Measurements from ENCODE around the gene APOBEC2.

Gene APOBEC2

DNA sequence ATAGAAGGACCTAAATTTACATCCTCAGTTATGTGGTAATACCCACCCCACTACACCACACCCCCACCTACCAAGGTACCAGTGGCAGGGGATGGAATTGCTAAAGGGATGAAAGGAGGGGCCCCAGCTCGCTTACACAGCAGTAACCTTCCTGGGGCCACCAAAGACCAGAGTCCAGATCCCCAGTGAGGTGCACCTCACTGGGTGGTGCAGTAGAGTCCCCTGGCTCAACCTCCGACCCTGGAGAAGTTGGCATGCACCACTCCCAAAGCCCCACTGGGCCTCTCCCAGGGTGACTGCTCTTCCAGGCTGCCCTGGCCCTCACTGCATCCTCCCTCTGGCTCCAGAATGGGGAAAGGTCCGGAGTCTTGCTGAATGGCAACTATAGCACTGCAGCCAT lies 14.8 kb upstream of the APOBEC2 start:
- no peak for DNase-seq

DNA sequence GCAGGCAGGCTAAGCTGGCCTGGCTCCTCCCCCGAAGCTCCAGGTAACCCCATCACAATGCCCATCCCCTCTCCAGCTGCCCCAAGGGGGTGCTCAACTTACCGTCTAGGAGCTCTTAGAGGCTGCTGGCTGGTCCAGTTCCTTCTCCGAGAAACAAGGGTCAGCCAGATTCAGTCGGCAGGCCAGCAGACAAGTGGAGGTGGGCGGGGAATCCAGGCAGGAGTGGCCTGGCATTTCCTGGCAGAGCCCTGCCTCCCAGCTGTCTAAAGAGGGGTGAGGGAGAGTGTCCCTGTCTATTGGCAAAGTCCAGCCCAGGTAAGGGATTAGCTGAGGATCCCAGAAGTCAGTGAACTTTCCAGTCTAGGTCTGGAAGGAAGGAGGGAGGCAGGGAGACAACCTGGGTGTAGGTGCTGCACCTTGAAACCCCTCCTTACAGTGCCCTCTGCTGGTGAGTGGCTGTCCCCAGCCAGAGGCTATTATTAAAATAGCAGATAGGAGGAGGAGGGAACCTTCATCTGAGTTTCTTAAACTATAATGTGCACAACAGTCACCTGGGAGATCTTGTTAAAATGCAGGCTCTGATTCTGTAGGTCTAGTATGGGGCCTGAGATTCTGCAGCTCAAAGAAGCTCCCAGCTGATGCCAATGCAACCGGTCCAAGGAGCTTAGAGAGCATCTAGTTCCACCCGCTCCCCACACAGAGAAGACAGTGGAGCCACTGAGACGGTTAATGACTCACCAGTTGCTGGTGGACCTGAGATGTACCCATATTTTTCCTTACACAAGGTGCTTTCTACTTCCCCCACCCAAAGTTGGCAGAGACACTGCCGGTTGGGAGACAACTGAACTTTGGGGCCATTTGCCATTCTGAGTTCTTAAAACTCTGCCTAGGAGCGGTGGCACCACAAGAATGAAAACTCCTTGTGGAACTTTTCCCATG lies 13.7 kb upstream of the APOBEC2 start, which contains the start of gene UNC5CL:
TSS of gene UNC5CL (minus strand) at position 162 of the 939 bp plus-strand sequence. CDS start 4,147 bp downstream, outside the sequence.
- no peak for DNase-seq

DNA sequence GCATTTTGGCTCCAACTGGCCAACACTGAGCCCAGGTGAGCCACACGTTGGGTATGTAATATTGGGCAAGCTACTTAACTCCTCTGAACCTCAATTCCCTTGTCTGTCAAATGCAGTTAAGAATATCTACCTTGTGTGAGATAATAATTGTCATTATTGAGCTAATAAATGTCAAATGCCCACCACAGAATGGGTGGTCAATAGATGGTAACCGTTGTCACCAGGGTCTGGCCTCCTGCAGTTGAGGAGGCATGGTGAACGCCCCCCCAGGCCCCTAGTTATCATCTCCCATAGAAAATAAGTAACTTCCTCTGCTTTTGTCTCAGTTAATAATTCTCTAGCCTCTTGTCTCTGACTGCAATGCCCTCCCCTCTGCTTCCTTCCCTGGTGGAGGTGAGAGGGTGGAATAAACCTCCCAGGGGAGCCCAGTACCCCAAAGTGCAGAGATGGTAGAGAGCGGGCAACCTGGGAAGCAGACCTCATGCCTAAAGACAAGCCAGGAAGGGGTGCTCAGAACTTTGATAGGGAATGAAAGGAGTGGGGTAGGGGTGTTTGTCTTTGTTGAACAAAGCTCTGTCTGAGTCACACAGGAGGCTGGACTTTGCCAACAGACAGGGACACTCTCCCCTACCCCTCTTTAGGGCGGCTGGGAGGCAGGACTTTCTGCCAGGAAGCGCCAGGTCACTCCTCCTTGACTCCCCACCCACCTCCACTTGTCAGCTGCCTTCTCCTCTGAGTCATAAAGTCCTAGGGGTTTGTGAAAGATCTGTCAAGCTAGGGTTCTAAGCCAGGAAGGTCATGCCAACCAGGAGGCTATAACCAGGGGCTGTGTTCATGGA lies 12.7 kb upstream of the APOBEC2 start:
- no peak for DNase-seq

DNA sequence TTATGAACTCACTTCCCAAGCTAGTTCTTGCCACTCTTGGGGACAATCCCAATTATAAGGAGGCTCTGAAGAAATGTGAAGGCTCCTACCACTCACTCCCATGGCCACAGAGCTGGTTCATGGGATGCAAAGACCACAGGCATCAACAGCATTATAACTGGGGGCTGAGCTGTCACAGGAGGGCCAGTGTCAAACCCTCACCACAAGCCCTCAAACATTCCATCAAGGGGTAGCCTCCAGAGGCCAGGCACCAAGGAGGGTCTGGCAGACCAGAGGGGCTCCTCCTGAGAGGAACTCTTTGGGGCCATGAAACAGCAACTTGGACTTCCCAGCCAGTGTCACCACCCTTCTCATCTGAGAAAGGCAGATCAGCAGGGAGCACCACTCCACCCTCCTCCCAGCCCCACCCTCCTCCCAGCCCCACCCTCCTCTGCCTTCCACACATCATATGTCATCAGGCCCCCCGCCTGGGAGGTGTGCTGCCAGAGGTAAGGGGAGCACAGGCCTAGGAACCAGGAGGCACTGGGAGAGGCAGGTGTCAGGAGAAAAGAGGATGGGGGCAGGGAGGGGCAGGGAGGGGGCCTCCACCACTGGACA lies 12.0 kb upstream of the APOBEC2 start:
- no peak for DNase-seq

DNA sequence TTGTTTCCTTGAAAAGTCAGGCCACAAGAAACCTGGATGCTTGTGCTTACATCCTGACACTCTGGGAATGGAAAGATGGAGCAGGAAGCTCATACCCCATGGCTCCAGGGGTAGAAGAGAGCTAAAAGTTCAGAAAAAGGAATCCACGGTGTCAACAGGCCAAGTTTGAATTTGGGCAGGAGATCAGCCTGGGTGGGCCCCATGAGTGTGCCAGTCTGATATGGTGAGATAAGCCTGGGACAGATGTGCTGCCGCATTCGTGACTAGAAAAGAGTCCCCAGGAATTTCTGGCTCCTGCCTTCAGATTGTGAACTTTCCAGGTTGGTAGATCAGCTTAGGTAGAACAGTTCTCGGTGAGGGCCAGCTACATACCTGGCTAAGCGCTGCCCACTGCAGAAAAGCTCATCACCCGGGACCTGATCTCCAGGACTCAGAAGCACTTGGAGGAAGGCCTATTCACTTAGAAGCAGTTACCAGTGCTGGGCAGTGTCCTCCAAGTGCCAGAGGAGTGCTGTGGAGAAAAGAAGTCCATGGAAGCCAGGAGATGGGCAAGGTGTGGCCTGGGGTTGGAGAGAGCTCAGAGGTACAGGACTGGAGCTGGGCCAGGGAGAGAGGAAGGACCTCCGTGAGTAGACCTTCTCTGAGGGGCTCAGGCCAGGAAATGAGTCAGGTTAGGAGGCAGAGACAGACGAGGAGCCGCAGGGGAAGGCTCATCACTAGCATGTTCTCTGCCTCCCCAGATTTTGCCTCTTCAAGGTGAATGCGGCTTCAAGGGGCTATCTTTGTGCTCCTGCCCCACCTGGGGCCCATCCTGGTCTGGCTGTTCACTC lies 10.6 kb upstream of the APOBEC2 start, which contains the start of gene TSPO2:
TSS of gene TSPO2 (plus strand) at position 242 of the 830 bp plus-strand sequence. CDS start at position 761, 519 bp downstream.
- DNase-seq: no peak

DNA sequence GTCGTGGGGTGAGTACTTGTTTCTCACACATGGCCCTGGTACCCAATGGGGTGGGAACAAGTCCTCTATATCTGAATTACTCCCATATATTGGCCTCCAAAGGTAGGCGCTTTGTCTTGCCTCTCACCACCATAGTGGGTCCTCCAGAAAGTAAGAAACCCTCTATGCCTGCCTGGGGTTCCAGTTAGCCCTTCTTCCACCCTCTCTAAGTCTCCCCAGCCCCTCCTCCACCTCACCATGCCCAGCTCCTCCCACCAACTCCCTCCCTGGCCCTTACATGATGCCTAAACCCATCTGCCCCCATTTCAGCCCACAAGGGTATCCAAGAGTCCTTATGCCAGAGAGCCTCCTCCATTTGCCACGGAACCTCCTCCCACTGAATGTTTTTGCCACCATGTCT lies 9.9 kb upstream of the APOBEC2 start:
- DNase-seq: no peak

DNA sequence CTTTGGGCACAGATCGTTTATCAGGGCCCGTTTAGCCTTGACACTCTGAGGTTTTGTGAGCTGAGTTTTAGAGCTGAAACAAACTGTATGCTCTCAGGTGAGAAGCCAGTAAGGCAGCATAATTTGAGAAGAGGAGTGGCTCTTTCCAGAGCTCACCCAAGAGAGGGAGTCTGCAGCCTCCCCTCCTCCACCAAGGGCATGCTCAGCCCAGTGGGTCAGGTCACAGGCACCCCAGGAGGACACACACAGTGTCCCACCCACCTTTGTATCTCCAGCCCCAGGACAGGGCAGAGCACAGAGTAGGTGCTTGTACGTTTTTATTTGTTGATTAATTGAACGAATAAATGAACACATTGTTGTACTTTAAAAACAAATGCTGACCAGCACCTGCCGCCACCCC lies 7.3 kb upstream of the APOBEC2 start:
- DNase-seq: no peak

DNA sequence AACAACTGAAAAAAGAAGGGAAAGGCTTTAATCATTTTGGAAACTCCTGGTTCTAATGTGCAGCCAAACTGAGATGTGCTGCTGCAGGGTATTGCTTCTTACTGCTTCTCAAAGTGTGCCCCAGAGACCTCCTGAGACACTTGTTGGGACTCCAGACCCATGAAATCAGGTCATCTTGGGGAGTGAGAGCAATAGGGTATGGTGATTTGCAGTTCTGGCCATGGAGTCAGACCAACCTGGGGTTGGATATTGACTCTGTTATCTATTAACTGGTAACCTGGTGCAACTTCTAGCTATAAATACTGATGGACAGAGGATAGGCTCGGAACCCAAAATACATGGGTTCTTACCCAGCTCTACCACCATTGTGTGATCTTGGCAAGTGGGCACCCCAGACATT lies 6.9 kb upstream of the APOBEC2 start:
- no peak for DNase-seq

DNA sequence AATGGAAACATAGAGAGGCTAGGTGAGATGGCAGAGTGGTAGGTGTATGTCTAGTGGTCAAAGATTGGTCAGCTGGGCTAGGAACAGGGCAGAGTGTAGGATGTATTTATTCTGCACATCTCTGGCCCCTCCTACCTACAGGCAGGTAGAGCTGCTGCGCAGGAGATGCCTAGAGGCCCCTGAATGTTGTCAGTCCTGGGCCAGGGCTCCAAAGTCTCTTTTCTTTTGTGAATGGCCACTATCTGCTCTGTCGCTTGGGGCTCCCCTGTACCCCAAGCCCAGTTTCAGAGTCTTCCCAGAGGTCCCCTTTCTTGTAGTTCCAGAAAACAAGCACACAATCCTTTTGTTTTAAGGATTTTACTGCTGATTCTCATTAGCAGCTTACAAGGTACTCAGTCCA lies 5.7 kb upstream of the APOBEC2 start:
- no peak for DNase-seq

DNA sequence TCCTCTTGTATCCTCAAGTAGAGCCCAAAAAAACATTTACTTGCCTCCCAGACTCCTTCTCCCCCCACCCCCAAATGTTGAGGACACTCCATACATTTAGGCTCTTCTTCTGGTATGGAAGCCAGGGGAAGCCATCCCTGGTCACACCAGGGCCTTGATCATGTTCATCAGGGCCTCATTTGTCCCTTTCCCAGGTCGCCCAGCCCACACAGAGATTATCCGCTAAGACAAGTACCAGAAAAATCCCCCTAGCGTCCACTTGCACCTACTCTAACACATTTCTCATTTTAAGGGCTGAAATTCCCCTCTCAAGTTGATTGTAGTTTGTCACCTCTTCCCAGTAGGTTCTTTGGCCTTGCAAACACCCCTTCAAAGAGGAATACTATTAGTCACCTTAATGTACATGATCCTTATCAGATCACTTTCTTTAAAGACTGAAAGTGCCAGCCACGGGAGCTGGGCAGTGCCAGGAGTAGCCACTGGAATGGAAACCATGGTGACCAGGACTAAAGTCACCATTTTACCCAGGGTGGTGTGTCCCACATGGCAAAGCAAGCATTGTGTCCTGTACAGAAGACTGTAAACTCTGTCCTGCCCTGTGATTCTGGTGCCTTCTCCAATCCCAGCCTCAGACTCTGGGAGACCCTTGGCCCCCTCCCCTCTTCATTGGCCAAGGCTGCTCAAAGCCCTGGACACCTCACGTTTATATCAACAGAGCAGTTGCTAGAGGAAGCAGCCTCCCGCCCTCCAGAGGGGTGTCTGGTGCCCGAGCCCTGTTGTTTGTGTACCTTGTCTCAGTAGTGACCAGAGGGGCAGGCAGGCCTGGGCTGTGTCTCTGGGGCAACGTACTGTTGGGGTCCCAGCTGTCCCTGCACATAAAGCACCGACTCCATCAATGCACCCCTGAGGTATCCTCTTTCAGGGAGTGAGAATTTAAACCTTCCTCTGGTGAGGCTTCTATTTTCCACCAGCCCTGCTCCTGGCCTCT lies 5.0 kb upstream of the APOBEC2 start:
- DNase-seq: no peak

DNA sequence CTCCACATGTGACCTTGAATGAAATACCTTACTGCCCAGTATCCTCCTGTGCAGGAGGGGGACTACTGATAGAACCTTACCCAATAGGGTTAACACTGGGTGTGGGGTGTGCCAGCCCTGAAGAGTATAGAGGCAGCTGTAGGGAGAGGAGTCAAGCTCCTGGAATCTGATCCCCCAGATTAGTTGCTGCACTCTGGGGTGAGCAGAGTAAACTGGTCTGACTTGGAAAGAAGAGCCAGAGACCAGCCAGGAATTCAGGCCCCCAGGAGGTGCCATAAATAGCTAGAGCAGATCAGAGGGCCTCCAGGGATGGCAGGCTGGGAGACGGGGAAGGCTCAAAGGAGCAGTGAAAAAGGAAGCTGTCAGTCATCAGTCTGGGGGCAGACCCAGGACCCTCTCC lies 3.5 kb upstream of the APOBEC2 start:
- DNase-seq: no peak

DNA sequence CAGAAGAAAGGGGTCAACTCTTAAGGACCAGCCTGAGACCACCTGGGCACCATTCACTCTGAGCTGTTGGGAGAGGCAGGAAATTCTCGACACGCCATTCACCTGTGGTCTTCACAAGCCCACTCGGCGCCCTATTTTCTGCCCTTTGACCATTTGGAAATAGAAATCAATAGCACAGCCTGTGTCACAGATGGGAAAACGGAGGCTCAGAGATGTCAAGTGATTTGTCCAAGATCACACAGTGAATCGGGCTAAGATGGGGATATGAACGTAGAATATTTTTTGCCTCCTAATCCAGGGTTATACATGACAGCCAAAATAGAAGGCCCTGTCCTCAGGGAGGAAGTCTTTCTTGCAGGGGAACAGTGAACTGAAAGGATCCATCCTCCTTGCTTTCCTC lies 3.0 kb upstream of the APOBEC2 start:
- no peak for DNase-seq

DNA sequence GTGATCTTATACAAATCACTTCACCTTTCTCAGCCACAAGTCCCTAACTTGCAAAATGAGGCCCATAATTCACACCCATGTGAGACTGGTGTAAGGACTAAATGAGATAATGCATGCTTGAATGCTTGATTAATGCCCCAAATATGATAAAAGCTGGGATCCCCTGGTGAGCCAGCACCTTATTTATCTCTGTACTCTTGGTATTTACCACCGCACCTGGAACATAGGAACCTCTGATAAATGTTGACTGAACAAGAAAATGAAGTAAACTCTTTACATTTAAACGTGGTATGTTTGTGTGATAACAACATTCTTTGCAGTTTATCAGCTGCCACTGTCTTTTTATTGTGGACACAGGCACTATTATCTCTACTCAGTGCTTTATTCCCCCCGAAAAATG lies 2.5 kb upstream of the APOBEC2 start:
- DNase-seq: no peak

DNA sequence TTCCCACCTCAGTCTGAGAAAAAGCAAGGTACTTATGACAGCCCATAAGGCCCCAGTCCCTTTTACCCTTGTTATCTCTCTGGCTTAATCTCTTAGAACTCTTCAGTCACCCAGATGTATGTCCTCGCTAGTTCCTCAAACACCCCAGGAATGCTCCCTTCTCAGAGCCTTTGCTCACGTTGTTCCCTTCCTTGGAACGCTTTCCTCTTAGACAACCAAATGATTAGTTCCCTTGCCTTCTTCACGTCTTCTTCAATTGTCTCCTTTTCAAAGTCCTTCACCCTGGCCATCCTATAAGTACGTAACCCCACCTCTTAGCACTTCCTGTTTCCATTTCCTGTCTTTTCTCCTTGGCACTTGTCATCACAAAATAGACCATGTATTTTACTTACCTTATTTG lies 1.1 kb upstream of the APOBEC2 start:
- DNase-seq: no peak

DNA sequence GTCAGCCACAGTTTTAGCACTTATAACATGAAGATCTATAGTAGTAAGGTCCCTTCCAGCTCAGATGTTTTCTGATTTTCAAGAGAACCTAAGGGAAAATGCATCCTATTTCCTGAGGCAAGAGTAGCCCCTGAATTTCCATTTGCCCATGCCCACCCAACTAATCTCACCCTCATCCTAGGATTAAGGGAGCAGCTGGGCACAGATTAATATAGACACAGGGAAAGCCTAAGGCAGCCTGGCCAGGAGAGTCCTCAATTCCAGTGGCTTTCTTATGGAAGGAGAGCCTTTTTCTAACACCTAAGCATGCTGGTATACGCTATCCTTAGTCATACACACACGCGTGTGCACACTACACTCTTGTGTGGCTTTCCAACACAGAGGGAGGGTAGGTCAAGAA lies 1.5 kb downstream of the APOBEC2 start:
- no peak for DNase-seq

DNA sequence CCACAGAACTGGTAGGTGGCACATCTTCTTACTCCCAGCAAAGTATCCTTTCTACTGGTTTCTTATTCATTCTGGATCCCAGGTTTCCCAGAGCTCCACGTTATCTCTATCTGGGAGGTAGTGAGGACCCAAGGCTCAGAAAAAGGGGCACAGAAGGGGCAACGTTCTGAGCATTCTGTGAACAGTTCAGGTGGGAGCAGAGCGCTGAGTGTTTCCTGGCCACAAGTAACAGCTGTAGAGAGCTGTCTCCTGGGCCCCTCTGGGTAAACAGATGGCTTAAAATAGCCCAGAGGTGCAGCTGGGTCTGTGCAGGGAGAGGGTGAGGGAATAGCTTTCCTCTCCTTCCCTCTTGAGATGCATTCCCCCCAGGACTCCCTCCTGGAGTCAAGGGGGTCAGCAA lies 2.1 kb downstream of the APOBEC2 start:
- no peak for DNase-seq

DNA sequence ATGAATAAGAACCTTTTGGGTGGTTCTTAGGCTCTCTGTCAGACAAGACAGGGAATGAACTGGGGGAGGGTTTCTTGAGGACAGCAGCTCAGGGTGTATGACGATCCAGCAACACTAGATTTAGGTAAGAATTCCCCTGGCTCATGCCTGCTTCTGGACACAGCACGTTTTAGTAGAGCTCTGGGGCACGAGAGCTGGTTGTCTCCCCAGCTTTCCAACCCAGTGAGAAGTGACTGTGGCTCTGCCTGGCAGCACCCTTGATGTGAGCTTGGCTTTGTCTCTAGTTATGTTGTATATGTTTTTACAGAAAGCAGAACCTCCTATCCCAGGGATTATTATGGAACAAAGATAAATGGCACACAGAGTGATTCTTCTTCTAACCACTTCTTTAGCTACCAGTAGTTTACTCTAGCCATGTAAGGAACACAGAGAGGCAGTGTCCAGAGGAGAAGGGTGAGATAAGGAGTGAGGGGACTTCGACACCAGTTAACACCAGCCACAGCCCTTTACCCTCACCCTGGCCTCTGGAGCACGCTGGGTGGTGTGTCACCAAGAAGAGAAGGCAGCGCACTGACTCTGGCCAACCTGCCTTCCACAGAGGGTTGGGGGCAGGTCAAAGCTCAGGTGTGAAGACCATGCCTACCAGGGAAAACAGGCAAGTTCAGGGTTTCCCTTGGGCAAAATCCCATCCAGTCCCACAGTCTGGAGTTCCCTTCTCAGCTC lies 3.9 kb downstream of the APOBEC2 start:
- DNase-seq: no peak

DNA sequence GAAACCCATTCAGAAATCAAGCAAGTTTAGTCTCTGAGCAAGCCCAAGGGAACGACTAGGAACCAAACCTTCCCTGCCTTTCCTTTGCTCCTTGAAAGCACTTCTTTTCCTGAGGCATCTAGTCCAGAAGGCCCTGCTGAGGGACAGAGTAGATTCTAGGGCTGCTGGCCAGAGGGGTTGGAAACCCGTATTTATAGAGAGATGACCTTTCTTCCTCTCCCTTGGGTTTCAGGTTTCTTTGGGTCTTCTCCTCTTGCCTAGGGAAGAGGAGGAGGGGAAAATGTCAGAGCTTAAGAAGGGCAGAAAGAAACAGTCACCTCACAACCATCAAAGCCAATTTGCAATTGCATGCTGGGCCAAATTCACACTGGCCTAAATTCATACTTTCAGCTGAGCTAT lies 5.8 kb downstream of the APOBEC2 start:
- DNase-seq: no peak

DNA sequence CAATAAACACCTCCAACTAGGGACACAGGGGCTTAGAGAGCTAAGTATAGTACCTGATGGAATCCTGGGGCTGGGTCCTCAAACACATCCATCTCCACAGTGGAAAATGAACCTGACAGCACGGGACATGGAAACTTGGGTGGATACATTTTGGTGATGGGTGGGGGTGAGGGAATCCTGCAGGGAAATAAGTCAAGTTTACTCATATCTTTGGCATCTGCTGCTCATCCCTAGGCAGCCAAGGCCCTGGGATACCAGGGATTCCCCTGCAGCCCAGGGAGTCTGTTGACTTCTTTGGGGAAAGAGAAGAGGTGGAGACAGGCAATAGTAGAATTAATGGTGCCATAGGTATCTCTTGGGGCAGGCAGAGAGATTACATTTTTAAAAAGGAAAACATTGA lies 6.6 kb downstream of the APOBEC2 start:
- DNase-seq: no peak

DNA sequence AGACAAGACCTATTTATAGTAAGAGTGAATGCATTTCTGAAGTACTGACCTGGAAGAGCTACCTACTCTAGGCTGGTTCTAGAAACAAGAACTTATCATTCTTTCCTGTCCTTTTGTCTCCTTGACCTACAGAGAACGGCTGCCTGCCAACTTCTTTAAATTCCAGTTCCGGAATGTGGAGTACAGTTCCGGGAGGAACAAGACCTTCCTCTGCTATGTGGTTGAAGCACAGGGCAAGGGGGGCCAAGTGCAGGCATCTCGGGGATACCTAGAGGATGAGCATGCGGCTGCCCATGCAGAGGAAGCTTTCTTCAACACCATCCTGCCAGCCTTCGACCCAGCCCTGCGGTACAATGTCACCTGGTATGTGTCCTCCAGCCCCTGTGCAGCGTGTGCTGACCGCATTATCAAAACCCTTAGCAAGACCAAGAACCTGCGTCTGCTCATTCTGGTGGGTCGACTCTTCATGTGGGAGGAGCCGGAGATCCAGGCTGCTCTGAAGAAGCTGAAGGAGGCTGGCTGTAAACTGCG lies 8.3 kb downstream of the APOBEC2 start:
- DNase-seq: no peak

Measured in NK-92 treated with Interleukin-12 subunit alpha and Interleukin-12 subunit beta, amount 100 ng/mL, for 24 hours (cell line).